HUES48 (cell line): ENCODE data around the gene TMEM169.

Experiments
- H3K27ac ChIP-seq: one replicate; pipeline ENCODE4 v1.7.0; 2013; ENCODE audit warnings: low read depth, low read length, inconsistent platforms
- H3K27me3 ChIP-seq: 2 replicates; pipeline ENCODE4 v1.6.1; 2013; ENCODE audit warnings: mild to moderate bottlenecking, low read length; ENCODE audit not compliant: control insufficient read depth, insufficient read depth
- H3K36me3 ChIP-seq: 2 replicates; pipeline ENCODE4 v1.6.1; 2013; ENCODE audit warnings: low read length; ENCODE audit not compliant: control insufficient read depth, insufficient read depth
- H3K4me1 ChIP-seq: 2 replicates; pipeline ENCODE4 v1.6.1; 2013; ENCODE audit warnings: mild to moderate bottlenecking, low read length; ENCODE audit not compliant: control insufficient read depth, insufficient read depth
- H3K4me3 ChIP-seq: 2 replicates; pipeline ENCODE4 v1.5.1; 2013; ENCODE audit warnings: mild to moderate bottlenecking, low read depth, low read length
- H3K9ac ChIP-seq: 2 replicates; pipeline ENCODE4 v1.6.1; 2013; ENCODE audit warnings: mild to moderate bottlenecking, low read depth, low read length, moderate library complexity
- H3K9me3 ChIP-seq: 2 replicates; pipeline ENCODE4 v1.6.1; 2013; ENCODE audit warnings: low read length; ENCODE audit not compliant: control insufficient read depth, insufficient read depth

Gene TMEM169

DNA sequence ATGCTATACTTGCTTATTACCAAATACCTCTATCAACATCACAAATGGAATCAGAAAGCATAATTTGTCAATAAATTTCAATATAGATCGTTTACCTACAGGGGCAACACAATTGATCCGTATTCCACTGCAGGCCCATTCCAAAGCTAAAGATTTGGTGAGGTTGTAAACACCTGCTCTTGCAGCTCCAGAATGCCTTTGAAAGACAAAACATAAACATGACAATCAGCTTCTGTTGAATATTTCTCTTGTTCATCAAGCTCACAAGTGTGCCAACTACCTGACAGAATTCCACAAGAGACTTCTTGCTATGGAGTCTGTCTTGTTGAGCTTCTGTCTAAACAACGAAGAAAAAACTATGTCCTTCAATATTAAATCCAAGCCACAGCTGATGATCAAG, 30.4 kb upstream of the TMEM169 start:
- H3K9ac ChIP-seq, result peak overlapping the region; percentile 23; the same call in 1 of the 2 replicates
- no peak overlapping the region for H3K4me3 ChIP-seq
- no peaks in the 10 kb centered on the region for H3K9me3 ChIP-seq
- H3K4me1 ChIP-seq, result peaks cover 10% of the 10 kb centered on the region
- H3K27me3 ChIP-seq, result no peaks in the 10 kb centered on the region
- peak overlapping the region; percentile 66 for H3K27ac ChIP-seq
- peaks cover 17% of the 10 kb centered on the region for H3K36me3 ChIP-seq

DNA sequence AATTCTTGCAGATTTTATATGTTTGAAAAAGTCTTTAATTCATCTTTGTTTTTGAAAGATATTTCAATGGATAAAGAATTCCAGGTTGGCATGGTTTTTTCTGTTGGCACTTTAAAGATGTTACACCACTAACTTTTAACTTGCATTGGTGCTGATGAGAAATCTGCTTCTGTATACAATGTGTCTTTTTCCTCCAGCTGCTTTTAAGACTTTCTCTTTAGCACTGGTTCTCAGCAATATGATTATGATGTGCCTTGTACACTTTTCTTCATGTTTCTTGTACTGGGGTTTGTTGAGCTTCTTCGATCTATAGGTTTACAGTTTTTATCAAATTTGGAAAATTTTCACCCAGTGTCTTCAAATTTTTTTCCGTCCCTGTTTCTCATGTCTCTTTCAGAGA, 29.3 kb upstream of the TMEM169 start:
- Histone ChIP-seq H3K4me3 (no peak overlapping the region), H3K9me3 (no peaks in the 10 kb centered on the region), H3K27ac (no peak overlapping the region), H3K36me3 (peaks cover 12% of the 10 kb centered on the region), H3K4me1 (peaks cover 10% of the 10 kb centered on the region), H3K27me3 (no peaks in the 10 kb centered on the region), H3K9ac (no peak overlapping the region)

DNA sequence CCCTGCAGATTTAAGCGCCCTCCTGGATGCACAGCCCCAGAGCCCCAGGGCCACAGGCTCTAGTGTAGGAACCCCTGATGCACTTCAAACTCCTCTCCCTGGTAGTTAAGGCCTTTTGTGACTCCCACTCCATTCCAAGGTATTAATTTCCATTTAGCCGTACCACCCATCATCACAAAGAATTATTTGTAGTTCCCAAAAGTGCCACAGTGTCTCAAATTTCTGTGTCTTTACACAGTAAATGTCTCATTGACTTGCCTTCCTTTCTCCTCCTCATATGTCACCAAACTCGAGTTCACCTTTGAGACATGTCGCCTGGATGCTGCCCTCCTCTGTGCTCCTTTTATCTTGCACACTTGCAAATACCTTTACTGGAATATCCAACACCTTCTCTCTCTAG, 26.0 kb upstream of the TMEM169 start:
- Histone ChIP-seq H3K27ac (no peak overlapping the region), H3K4me1 (peaks cover 14% of the 10 kb centered on the region), H3K27me3 (no peaks in the 10 kb centered on the region), H3K4me3 (no peak overlapping the region), H3K36me3 (no peaks in the 10 kb centered on the region; the same call in 1 of the 2 replicates), H3K9me3 (no peaks in the 10 kb centered on the region), H3K9ac (no peak overlapping the region)

DNA sequence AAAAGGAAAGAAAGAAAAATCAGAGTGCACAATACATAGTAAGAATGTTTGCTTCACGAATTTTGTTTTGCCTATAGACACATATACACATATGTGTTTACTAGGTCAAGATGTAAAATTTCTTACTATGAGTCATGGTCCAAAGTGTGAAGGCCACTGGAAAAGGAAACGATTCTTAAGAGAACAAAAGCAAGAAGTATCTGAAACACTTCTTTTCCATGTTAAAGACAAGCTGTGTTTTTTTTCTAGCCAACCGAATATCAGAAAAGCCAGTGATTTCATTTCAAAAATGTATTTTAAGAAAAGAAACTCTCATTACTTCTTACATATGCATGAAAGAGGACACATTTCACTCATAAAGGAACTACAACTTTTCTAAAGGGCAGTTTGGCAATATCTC, 25.0 kb upstream of the TMEM169 start:
- Histone ChIP-seq H3K4me3 (no peak overlapping the region), H3K9ac (no peak overlapping the region), H3K4me1 (peaks cover 9% of the 10 kb centered on the region), H3K9me3 (no peaks in the 10 kb centered on the region), H3K36me3 (no peaks in the 10 kb centered on the region; the same call in 1 of the 2 replicates), H3K27me3 (no peaks in the 10 kb centered on the region), H3K27ac (no peak overlapping the region)

DNA sequence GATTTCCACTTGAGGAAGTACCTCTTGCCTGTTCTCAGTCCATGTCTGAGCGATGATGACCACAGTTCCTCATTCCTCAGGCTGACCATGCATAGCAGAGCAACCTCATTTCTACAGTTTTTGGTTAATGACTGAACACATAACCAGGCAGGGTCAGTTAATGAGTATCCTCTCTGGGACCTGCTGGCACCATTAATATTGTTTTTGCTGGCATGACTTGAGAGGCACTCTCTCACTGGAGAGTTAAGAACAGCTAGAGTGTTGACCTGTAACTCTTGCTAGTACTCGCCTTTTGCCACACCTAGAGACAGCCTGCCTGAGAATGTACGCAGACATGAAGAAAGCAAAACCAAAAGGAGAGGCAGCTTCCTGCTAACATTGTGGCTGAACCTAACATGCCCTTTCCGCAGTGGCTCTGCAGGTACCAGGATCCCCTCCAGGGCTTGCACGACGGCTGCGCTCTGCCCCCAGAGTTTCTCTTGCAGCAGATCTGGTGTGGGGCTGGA, 24.0 kb upstream of the TMEM169 start:
- H3K9ac ChIP-seq, result no peak overlapping the region
- peak overlapping the region; percentile 18 for H3K27ac ChIP-seq
- H3K4me1 ChIP-seq, result peaks cover 4% of the 10 kb centered on the region; the same call in 1 of the 2 replicates
- H3K36me3 ChIP-seq, result peaks cover 4% of the 10 kb centered on the region
- no peak overlapping the region for H3K4me3 ChIP-seq
- no peaks in the 10 kb centered on the region for H3K27me3 ChIP-seq
- H3K9me3 ChIP-seq, result no peaks in the 10 kb centered on the region

DNA sequence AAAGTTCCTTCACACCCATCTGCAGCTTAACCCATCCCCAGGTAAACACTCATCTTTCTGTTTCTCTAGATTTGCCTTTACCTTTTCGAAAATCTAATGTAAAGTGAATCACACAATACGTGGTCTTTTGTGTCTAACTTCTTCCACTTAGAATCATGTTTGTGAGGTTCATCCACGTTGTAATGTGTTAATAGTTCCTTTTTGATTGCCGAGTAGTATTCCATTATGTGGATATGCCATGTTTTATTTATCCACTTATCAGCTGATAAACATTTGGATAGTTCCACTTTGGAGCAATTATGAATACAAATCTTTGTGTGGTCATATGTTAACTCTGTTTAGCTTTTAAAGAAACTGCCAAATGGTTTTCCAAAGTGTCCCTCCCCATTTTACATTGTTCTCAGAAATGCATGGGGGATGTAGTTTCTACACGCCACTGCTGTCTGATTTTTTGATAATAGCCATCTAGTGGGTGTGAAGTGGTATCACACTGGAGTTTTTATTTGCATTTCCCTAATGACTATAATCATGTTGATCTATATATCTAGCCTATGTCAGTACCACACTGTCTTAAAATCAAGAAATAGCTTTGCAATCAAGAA, 22.4 kb upstream of the TMEM169 start:
- Histone ChIP-seq H3K4me1 (peaks cover 4% of the 10 kb centered on the region; the same call in 1 of the 2 replicates), H3K27ac (no peak overlapping the region), H3K27me3 (no peaks in the 10 kb centered on the region), H3K4me3 (no peak overlapping the region), H3K9ac (no peak overlapping the region), H3K9me3 (no peaks in the 10 kb centered on the region), H3K36me3 (peaks cover 12% of the 10 kb centered on the region)

DNA sequence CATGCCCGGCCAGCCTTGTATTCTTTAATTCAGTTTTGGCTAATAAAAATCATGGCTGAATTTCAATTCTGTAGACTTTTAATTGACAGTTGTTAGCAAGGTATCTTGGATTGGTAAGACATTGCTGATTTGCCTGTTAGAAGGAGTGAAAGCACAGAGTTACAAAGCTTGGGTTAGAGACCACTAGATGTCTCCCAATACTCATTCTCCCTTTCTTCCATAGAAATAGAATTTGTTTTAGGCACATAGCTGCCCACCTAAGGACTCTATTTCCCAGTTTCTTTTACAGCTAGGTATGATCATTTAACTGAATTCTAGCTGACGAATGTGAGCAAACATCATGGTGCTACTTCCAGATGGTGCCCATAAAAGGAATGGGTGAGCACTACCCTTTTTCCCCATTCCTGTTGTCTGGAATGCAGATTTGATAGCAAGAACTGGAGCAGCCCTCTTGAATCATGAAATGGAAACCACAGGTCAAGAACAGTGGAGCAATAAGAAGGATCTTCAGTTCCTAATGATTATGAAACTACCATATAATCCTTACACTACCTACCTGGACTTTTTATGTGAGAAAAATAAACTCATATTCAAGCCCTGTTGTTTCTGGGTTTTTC, 17.6 kb upstream of the TMEM169 start:
- Histone ChIP-seq H3K4me1 (no peaks in the 10 kb centered on the region), H3K9ac (no peak overlapping the region)

DNA sequence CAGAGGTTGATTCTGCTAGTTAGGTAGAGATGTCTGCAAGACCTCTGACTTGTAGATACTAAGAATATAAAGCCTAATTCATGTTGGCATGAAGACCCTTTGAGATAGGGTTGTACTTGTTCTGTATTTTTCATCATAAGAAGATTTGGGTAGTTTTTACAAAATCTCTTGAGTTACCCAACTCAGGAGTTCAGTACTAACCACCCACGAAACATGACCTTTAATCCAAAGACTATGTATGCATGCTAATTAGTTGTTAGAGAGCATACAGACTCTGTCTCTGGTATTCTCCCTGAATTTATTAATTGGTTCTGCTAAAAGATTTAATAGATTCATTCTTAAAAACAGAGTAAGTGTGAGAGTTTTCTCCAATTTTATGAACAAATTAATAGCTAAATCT, 17.1 kb upstream of the TMEM169 start:
- no peaks in the 10 kb centered on the region for H3K4me1 ChIP-seq
- no peaks in the 10 kb centered on the region for H3K9me3 ChIP-seq
- no peak overlapping the region for H3K9ac ChIP-seq
- H3K36me3 ChIP-seq, result peaks cover 29% of the 10 kb centered on the region
- no peaks in the 10 kb centered on the region for H3K27me3 ChIP-seq
- H3K27ac ChIP-seq, result no peak overlapping the region
- H3K4me3 ChIP-seq, result no peak overlapping the region

More for the DNA sequence above, 17.6 kb upstream of the TMEM169 start:
- Histone ChIP-seq H3K36me3 (peaks cover 29% of the 10 kb centered on the region), H3K27me3 (no peaks in the 10 kb centered on the region), H3K4me3 (no peak overlapping the region), H3K9me3 (no peaks in the 10 kb centered on the region), H3K27ac (no peak overlapping the region)

DNA sequence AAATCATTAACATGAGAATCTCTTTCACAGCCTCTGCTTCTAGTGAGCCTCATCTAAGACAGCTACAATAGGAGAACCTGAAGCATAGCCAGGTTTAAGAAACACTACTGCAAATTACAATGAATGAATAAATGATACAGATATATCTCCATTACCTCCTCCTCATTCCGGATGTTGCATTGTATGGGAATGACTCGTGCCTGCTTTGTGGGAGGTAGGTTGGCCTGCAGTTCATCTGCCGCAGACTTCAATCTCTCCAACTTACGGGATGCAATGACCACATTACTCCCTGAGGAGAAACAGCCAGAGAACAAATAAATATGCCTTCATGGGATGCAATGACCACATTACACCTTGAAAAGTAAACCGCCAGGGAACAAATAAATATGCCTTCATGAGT, 15.5 kb upstream of the TMEM169 start:
- Histone ChIP-seq H3K4me1 (no peaks in the 10 kb centered on the region), H3K9me3 (no peaks in the 10 kb centered on the region), H3K27me3 (no peaks in the 10 kb centered on the region), H3K4me3 (no peak overlapping the region), H3K27ac (no peak overlapping the region), H3K36me3 (peaks cover 29% of the 10 kb centered on the region), H3K9ac (no peak overlapping the region)

DNA sequence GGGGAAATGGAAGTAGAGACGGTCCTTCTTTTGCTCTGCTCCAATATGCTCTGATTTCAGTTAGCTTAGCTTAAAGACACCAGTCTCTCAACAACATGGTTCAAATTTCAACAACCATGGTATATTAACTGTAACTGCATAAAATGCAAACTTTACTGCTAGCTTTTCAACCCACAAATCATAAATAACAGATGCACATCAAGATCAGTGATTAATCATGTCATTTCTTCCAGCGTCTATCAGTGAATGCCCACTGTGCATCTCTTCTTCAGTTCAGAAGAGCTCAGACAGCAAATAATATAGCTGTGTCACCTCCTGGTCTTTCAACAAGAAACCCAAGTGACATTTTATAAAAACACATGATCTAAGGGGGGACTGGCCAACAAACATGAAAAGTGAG, 12.7 kb upstream of the TMEM169 start:
- Histone ChIP-seq H3K4me3 (no peak overlapping the region), H3K27me3 (no peaks in the 10 kb centered on the region), H3K4me1 (no peaks in the 10 kb centered on the region), H3K9me3 (no peaks in the 10 kb centered on the region), H3K27ac (no peak overlapping the region), H3K36me3 (peaks cover 23% of the 10 kb centered on the region), H3K9ac (no peak overlapping the region)

DNA sequence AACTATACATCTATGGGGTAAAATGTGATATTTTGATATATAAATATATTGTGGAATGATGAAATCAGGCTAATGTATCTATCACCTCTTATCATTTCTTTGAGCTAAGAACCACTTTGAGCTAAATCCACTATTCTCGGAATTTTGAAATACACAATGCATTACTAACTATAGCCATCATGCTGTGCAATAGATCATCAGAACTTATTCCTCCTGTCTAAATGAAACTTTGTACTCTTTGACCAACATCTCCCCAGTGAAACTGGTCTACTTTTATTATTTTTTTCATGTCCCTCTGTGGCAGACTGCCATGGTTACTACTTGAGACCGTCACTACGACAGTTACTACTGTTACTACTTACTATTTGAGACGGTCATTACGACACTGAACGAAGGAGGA, 11.5 kb upstream of the TMEM169 start:
- Histone ChIP-seq H3K9ac (no peak overlapping the region), H3K27me3 (no peaks in the 10 kb centered on the region), H3K27ac (no peak overlapping the region), H3K36me3 (peaks cover 15% of the 10 kb centered on the region), H3K9me3 (no peaks in the 10 kb centered on the region), H3K4me1 (no peaks in the 10 kb centered on the region), H3K4me3 (no peak overlapping the region)
